Spleen (tissue), 3 donors: Measurements from ENCODE around the gene HPCAL4.

Experiments used
- POLR2A ChIP-seq, 3 donors: fragments of 450-650 bp; IDR thresholded peaks; one replicate each; pipeline ENCODE4 v1.5.1; 2017; ENCODE audit warnings: antibody characterized with exemption in 3 of 3, mild to moderate bottlenecking in 1 of 3
- POLR2AphosphoS5 ChIP-seq, 3 donors: sonication (generic); formaldehyde crosslinking; IDR thresholded peaks; one replicate each; pipeline ENCODE4 v1.5.1; 2017; ENCODE audit warnings: antibody characterized with exemption in 3 of 3

DNA sequence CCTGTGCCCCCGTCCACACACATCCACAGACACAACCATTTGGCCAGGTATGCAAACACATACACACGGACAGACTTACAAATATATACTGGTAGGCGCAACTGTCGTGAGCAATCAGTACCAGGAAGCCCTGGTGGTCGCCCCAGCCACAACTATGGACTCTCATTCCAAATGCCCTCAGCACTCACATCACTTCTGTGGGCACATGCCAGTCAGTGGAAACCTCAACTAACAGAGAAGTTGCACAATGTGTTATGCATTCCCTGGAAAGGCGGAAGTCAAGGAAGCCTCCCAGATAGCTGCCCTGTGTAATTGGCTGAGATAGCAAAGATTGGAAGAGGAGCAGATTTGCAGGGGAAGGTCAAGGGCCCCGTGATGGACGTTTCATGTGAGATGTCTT is 50.4 kb downstream of the HPCAL4 start:
- TF ChIP-seq POLR2A (IDR thresholded peaks at IDR 0.05) (no peak), POLR2AphosphoS5 (IDR thresholded peaks at IDR 0.05) (no peak)
